Cardiac atrium fibroblast (primary cell): ENCODE results near the gene ZDHHC1. TPM values are rescaled to one million over a fixed set of nuclear protein-coding genes. Genes with fewer than 3 reads are reported as not detected.

Source experiments
- total RNA-seq: library from RNA; depleted of rRNA; stranded (reverse); fragments of >200 nt; gene quantifications from 2 replicates; pipeline ENCODE4 v1.2.3, GENCODE V29; 2015

The ZDHHC1 gene, protein sequence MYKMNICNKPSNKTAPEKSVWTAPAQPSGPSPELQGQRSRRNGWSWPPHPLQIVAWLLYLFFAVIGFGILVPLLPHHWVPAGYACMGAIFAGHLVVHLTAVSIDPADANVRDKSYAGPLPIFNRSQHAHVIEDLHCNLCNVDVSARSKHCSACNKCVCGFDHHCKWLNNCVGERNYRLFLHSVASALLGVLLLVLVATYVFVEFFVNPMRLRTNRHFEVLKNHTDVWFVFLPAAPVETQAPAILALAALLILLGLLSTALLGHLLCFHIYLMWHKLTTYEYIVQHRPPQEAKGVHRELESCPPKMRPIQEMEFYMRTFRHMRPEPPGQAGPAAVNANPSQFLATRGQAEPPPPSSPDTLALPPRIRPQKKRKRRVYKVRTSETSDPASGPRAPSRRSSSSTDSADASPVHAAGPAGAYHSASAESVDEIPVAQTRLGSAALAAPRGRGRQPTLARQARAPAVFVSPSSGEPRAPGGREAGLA
- 7.5 and 9.2 TPM in 2 replicates for total RNA-seq

DNA sequence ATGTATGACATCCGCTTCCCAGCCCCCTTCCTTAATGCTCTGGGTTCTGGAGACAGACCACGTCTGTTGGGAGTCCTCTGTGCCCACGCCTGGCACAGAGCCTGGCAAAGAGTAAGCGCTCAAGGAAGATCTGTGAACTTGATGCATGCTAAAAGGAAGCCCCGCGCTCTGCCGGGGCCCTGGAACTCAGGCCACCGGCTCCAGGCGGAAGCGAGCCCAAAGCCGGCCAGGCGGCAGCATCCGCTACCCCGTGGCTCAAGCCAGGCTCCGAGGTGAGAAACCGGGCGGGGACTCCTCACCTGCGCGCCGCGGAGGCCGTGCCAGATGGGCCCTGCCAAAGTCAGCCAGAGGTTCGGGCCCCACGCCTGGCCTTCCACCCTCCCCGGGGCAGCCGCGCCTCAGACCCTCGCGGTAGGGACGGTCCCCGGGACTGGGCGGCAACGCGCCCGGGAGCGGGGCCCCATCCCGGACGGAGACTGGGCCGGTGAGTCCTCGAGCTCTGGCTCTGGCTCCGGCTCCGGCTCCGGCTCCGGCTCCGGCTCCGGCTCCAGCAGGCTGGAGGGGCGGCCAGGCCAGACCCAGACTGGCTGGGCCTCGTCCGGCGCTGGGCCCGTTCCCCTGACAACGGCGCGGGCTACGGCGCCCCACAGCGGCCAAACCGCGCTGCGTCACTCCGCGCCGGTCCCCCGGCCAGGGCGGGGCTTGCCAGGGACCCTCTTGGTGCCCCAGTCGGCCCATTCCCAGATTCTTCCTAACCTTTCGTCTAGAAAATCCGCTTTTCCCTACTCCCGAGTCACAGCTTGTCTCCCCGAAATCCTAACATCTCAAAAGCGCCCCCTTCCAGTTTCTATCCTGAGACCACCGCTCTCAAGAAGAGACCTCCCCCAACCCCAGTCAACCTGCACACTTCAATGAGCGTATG, at the start of gene ZDHHC1:
Gene ZDHHC1, minus strand, starts transcription at position 606 of the 922 bp plus-strand sequence. CDS start 8,702 bp downstream, outside the sequence.

DNA sequence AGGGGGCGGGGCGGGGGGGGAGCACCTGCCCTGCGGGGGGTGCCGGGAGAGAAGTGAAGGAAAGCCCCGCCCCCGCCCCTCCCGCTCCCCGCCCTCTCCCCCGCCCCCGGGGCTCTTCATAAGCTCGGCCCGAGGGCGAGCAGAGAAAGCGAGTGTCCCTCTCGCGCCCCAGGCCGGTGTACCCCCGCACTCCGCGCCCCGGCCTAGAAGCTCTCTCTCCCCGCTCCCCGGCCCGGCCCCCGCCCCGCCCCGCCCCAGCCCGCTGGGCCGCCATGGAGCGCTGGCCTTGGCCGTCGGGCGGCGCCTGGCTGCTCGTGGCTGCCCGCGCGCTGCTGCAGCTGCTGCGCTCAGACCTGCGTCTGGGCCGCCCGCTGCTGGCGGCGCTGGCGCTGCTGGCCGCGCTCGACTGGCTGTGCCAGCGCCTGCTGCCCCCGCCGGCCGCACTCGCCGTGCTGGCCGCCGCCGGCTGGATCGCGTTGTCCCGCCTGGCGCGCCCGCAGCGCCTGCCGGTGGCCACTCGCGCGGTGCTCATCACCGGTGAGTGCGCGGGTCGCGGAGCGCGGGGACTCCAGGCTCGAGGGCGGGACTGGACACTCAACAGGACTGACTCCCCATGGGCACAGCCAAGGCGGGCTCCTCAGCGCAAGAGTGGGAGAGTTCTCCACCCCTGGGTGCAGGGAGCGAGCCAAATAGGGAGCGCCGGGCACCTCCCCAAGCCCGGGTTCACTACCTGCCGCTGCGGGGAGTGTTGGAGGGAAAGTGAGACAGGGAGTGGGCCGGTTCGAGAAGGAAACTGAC, 14.9 kb upstream of the ZDHHC1 start, which contains the start of gene HSD11B2:
Gene HSD11B2, plus strand, starts transcription at position 145 of the 798 bp plus-strand sequence. Its CDS starts 128 bp downstream, at position 273.

DNA sequence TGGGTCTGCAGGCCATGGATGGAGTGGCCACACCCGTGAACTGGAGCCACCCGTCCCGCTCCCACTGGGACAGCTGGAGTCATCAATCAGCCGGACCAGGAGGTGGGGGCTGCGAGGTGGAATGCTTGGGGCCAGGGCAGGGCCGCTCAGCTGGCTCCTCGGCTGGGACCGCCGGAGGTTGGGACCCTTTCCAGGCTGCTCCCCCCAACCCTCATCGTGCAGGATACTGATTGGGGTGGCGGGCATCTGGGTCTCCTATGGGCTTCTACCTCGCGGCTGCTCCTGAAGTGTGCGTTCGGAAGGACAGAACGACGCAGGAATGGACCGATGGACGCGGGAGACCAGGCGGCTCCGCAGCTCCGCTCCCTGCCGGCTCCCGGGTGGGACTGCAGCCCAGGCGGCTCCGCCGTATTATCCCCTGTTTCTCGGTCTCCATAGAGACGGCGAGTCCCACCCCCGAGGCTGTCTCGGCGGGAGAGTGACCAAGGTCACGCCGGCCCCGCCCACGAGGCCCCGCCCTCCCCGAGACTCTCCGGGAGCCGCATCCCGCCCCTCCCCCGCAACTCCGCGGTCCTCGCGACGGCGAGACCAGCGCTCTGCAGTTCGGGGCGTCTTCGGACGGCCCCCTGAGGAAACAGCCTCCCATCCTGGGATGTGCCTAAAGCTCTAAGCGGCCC, 23.0 kb downstream of the ZDHHC1 start, which contains the start of gene TPPP3:
Gene TPPP3, minus strand, starts transcription at position 388 of the 677 bp plus-strand sequence. CDS start 2,387 bp downstream, outside the sequence.

Other genes starting within 250 kb of the ZDHHC1 start
- gene NOL3, start 245.9 kb downstream of the ZDHHC1 start, total RNA-seq = 37.5 and 51.4 TPM in 2 replicates
- 17.5 and 17.8 TPM in 2 replicates for gene MATCAP1, start 232.5 kb downstream of the ZDHHC1 start, total RNA-seq
- gene EXOC3L1, start 226.3 kb downstream of the ZDHHC1 start, total RNA-seq = 0.54 and 1.6 TPM in 2 replicates
- 50.9 and 63.4 TPM in 2 replicates for gene E2F4, start 224.3 kb downstream of the ZDHHC1 start, total RNA-seq
- gene ELMO3, start 217.3 kb downstream of the ZDHHC1 start, total RNA-seq = 0.36 and 0.49 TPM in 2 replicates
- 40.3 and 49.1 TPM in 2 replicates for gene TMEM208, start 189.3 kb downstream of the ZDHHC1 start, total RNA-seq
- gene FHOD1, start 169.0 kb downstream of the ZDHHC1 start, total RNA-seq = 13.6 and 19.0 TPM in 2 replicates
- 0.18 and 0.32 TPM in 2 replicates for gene SLC9A5, start 167.5 kb downstream of the ZDHHC1 start, total RNA-seq
- gene PLEKHG4, start 136.9 kb downstream of the ZDHHC1 start, total RNA-seq = 2.0 and 3.4 TPM in 2 replicates
- not detected in 2 replicates for gene KCTD19, start 89.7 kb downstream of the ZDHHC1 start, total RNA-seq
- gene LRRC36, start 89.7 kb downstream of the ZDHHC1 start, total RNA-seq = not detected in 2 replicates
- not detected in 2 replicates for gene TPPP3, start 23.0 kb downstream of the ZDHHC1 start, total RNA-seq
- gene HSD11B2, start 14.6 kb upstream of the ZDHHC1 start, total RNA-seq = 0.18 and 0.49 TPM in 2 replicates
- gene ATP6V0D1, start 64.7 kb upstream of the ZDHHC1 start, total RNA-seq = 114 and 144 TPM in 2 replicates
- gene AGRP, start 67.1 kb upstream of the ZDHHC1 start, total RNA-seq = not detected in 2 replicates
- gene RIPOR1, start 112.4 kb upstream of the ZDHHC1 start, total RNA-seq = 23.5 and 25.6 TPM in 2 replicates
- 14.4 and 17.5 TPM in 2 replicates for gene CTCF, start 146.0 kb upstream of the ZDHHC1 start, total RNA-seq
- 0.90 and 1.5 TPM in 2 replicates for gene CARMIL2, start 228.7 kb upstream of the ZDHHC1 start, total RNA-seq
- 13.0 and 25.4 TPM in 2 replicates for gene ACD, start 243.8 kb upstream of the ZDHHC1 start, total RNA-seq
- gene PARD6A, start 244.5 kb upstream of the ZDHHC1 start, total RNA-seq = 0.90 TPM in 1 of 2 replicates, not detected in the other